ENCODE measurements around the gene WASF1. TPM values are rescaled to one million over a fixed set of nuclear protein-coding genes. Genes with fewer than 3 reads are reported as not detected.
A peak's percentile ranks its signal among the peaks of the same experiment; 100 is the strongest.

Gene WASF1
- polyA plus RNA-seq, 2 of the 4 experiments (the other 2 are of a cell fraction): 12.8 to 21.0 TPM

DNA sequence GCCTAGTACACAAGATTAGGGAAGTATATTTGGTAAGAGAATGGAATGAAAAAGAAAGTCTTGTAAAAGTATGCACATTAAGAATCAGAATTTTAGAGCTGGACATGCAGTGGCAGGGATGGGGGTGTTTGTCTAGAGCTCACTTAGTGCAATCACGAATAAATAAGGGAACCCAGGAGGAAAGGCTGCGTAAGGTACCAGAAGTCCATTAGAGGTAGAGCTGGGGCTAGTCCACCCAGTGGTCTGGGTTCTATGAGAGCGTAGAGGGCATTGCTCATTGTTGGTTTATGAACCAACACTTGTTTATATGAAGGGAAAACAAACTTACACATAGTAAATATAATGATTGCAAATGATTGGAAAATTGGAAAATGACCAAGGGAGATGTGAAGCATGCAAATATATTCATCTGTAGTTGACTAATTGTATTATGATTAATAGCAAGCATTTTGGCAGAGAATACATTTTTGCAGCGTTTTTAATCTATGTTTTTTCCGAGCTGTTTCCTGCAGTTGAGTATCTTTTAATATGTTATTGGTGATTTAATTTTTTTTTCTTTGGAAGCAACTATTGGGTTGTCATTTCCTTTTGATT, 3.9 kb upstream of the WASF1 start:
- WGBS (ENCODE audit: missing lambda C conversion rate): 86% methylated on average over 5 of the region's 5 CpGs
- DNase-seq (ENCODE audit: low read depth in 1 of 2, low spot score in 1 of 2) (no peak), ATAC-seq (no peak), FAIRE-seq (no peak)
- Histone ChIP-seq H3K9me3 (no peaks in the 10 kb centered on the region), H3K4me2 (0 out of 3 replicates have a peak overlapping the region, but pooled peaks have one; percentile 18), H3K4me3 (no peak overlapping the region), H3K4me1 (peaks cover 32% of the 10 kb centered on the region), H3K27ac (no peak overlapping the region)
- no peak for TF ChIP-seq CBX8 (IDR thresholded peaks at IDR 0.05)
- TF ChIP-seq BHLHE40 (IDR thresholded peaks at IDR 0.05; ENCODE audit: low read depth, low read length): no peak
- TF ChIP-seq TP53 (CRISPR knock-in tag; IDR thresholded peaks at IDR 0.05): no peak
- TF ChIP-seq, protein P1, sequence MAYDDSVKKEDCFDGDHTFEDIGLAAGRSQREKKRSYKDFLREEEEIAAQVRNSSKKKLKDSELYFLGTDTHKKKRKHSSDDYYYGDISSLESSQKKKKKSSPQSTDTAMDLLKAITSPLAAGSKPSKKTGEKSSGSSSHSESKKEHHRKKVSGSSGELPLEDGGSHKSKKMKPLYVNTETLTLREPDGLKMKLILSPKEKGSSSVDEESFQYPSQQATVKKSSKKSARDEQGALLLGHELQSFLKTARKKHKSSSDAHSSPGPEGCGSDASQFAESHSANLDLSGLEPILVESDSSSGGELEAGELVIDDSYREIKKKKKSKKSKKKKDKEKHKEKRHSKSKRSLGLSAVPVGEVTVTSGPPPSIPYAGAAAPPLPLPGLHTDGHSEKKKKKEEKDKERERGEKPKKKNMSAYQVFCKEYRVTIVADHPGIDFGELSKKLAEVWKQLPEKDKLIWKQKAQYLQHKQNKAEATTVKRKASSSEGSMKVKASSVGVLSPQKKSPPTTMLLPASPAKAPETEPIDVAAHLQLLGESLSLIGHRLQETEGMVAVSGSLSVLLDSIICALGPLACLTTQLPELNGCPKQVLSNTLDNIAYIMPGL (CRISPR knock-in tag; IDR thresholded peaks at IDR 0.05; ENCODE audit: borderline replicate concordance): no peak
- no peak for TF ChIP-seq ZSCAN20 (CRISPR knock-in tag; IDR thresholded peaks at IDR 0.05)
- TF ChIP-seq, protein P2, sequence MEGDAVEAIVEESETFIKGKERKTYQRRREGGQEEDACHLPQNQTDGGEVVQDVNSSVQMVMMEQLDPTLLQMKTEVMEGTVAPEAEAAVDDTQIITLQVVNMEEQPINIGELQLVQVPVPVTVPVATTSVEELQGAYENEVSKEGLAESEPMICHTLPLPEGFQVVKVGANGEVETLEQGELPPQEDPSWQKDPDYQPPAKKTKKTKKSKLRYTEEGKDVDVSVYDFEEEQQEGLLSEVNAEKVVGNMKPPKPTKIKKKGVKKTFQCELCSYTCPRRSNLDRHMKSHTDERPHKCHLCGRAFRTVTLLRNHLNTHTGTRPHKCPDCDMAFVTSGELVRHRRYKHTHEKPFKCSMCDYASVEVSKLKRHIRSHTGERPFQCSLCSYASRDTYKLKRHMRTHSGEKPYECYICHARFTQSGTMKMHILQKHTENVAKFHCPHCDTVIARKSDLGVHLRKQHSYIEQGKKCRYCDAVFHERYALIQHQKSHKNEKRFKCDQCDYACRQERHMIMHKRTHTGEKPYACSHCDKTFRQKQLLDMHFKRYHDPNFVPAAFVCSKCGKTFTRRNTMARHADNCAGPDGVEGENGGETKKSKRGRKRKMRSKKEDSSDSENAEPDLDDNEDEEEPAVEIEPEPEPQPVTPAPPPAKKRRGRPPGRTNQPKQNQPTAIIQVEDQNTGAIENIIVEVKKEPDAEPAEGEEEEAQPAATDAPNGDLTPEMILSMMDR (IDR thresholded peaks at IDR 0.05): no peak
- ChIA-PET POLR2A (no interaction called here), CTCF (no interaction called here)

DNA sequence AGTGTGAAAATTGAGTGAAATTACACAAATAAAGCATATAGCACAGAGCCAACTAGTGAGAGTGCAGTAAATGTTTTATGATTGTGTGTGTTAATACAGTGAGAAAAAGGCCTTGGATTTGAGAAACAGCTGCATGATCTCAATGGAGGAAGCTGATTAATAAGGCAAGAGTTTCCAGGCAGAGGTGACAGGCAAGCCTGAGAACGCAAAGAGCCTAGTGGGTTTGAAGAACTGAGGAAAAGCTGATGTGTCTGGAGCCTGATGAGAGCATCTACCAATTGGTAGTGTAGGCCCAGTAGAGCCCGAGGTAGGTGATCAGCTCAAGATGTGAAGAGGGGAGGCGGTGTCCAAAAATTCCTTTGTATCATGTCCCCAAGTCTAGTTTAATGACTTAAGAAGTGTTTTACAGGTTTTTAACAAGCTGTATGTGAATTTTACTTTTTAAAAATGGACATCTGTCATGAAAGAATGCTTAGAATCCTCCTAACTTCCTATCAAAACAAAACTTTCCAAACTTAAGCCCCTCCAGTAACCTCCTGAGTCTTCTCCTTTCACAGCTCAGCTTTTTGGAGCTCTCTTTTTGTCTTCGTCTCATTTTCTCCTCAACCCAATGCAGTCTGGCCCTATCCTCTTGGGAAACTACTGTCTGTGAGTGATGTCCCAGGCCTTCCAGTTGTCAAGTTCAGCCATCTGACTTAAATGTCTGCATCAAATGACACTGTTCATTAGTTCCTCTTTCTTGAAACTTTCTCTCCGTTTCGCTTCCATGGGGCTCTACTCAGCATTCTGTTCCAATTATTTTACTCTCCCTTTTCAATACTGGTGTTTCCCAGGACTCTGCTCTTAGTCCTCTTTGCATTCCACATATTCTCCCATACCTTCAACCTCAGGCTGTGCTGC, 1.9 kb upstream of the WASF1 start:
- peak overlapping the region; percentile 89 to 94 for H3K27ac ChIP-seq
- H3K4me2 ChIP-seq: peak overlapping the region; percentile 91
- ATAC-seq: no peak

More for the DNA sequence above, 1.9 kb upstream of the WASF1 start:
- CTCF ChIA-PET: no interaction called here
- DNase-seq (ENCODE audit: low read depth in 1 of 2, low spot score in 1 of 2) (no peak), FAIRE-seq (no peak)
- Histone ChIP-seq H3K4me1 (peaks cover 43% of the 10 kb centered on the region), H3K4me3 (peak overlapping the region; percentile 95), H3K9me3 (no peaks in the 10 kb centered on the region)
- WGBS (ENCODE audit: missing lambda C conversion rate): 83% methylated on average over 6 of the region's 6 CpGs
- TF ChIP-seq EHMT2 (IDR thresholded peaks at IDR 0.05; ENCODE audit: low read depth) (no peak), MYC (IDR thresholded peaks at IDR 0.05; ENCODE audit: borderline replicate concordance, low read length) (no peak), CHD4 (IDR thresholded peaks at IDR 0.05; ENCODE audit: borderline replicate concordance) (no peak), RNF2 (IDR thresholded peaks at IDR 0.05; ENCODE audit: borderline replicate concordance, low read depth) (no peak), SREBF2 (IDR thresholded peaks at IDR 0.05) (no peak), KDM5A (IDR thresholded peaks at IDR 0.05) (no peak), RFX5 (IDR thresholded peaks at IDR 0.05) (no peak), HOXA7 (CRISPR knock-in tag; IDR thresholded peaks at IDR 0.05) (no peak)
- TF ChIP-seq, protein P3, sequence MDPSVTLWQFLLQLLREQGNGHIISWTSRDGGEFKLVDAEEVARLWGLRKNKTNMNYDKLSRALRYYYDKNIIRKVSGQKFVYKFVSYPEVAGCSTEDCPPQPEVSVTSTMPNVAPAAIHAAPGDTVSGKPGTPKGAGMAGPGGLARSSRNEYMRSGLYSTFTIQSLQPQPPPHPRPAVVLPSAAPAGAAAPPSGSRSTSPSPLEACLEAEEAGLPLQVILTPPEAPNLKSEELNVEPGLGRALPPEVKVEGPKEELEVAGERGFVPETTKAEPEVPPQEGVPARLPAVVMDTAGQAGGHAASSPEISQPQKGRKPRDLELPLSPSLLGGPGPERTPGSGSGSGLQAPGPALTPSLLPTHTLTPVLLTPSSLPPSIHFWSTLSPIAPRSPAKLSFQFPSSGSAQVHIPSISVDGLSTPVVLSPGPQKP (IDR thresholded peaks at IDR 0.05; ENCODE audit: low read depth, low read length): no peak
- TF ChIP-seq, protein P4, sequence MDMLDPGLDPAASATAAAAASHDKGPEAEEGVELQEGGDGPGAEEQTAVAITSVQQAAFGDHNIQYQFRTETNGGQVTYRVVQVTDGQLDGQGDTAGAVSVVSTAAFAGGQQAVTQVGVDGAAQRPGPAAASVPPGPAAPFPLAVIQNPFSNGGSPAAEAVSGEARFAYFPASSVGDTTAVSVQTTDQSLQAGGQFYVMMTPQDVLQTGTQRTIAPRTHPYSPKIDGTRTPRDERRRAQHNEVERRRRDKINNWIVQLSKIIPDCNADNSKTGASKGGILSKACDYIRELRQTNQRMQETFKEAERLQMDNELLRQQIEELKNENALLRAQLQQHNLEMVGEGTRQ (IDR thresholded peaks at IDR 0.05): no peak
- TF ChIP-seq, protein P5, sequence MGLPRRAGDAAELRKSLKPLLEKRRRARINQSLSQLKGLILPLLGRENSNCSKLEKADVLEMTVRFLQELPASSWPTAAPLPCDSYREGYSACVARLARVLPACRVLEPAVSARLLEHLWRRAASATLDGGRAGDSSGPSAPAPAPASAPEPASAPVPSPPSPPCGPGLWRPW (IDR thresholded peaks at IDR 0.05): no peak
- POLR2A ChIA-PET: interaction anchor here (0.5 kb wide), 1 partner anchor 688 kb away, joined by 3 read pairs; no protein-coding TSS in a partner anchor

Data from A549 (cell line).